PFSK-1 (cell line): Measurements from ENCODE around the gene TMEM72.

Experiments
- FOXP2 ChIP-seq: optimal IDR thresholded peaks from 2 replicates; pipeline ENCODE3; 2011; ENCODE audit warnings: borderline replicate concordance, control low read depth, inconsistent platforms; ENCODE audit not compliant: insufficient read depth; ENCODE audit errors: extremely low read length, extremely low read depth
- POLR2AphosphoS5 ChIP-seq: IDR thresholded peaks from 2 replicates; pipeline ENCODE4 v1.6.1; 2012; ENCODE audit warnings: low read depth, mild to moderate bottlenecking, control low read depth, low read length, moderate library complexity
- REST ChIP-seq, 2 experiments: IDR thresholded peaks; 2 replicates each; pipeline versions ENCODE4 v1.6.1 to v1.8.0; 2011 to 2012; ENCODE audit warnings: low read depth in 2 of 2, low read length in 2 of 2, control low read depth in 1 of 2, inconsistent platforms in 1 of 2, mild to moderate bottlenecking in 1 of 2, moderate library complexity in 1 of 2; ENCODE audit not compliant: insufficient read depth in 1 of 2
- SIN3A ChIP-seq: IDR thresholded peaks from 2 replicates; pipeline ENCODE4 v1.6.1; 2012; ENCODE audit warnings: mild to moderate bottlenecking, low read length, moderate library complexity, borderline replicate concordance; ENCODE audit not compliant: insufficient read depth
- TAF1 ChIP-seq: IDR thresholded peaks from 2 replicates; pipeline ENCODE4 v1.6.1; 2012; ENCODE audit warnings: low read length, control low read depth, borderline replicate concordance; ENCODE audit not compliant: insufficient read depth

Gene TMEM72

DNA sequence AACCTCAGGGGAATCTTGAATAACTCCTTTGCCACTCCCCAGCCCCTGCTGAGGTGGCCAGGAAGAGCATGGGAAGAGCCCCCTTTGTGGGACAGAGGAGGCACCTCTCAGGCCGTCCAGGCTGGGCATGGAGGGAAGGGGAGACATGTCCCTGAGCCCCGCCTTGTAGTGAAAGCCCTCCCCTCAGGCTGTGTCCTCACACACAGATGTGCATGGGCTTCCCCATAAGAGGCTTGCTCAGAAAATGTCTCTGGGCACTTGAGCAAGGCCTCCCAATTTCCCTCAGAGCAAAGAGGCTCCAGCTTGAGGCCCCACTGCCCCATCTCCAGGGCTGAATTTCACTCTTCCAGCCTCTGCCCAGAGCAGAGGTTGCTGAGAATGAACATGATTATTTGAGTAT is 3.8 kb downstream of the TMEM72 start:
- no peak for TF ChIP-seq POLR2AphosphoS5

DNA sequence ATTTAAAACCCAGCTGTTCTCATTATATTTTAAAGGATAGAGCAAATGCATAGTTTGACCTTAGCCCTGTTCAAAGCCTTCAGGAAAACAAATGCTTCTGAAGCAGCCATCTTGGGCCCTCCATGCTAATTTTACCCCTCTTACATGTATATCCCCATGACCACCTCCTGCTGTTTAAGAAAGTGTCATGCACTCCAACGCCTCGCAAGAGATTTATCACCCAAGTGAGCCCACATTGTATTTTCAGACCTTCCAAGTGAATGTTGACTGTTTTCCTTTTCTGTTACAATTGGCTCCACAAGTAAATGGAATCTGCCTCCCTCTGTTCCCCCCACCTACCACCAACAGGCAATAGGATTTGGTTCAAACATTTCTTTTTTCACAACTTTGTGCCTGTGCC is 5.3 kb downstream of the TMEM72 start:
- TF ChIP-seq TAF1 (no peak), REST (IDR thresholded peaks at IDR 0.05; ENCODE audit: insufficient read depth in 1 of 2, low read depth in 2 of 2, low read length in 2 of 2) (no peak), SIN3A (no peak), POLR2AphosphoS5 (no peak), FOXP2 (no peak)

- TF ChIP-seq POLR2AphosphoS5 (no peak), TAF1 (no peak), REST (IDR thresholded peaks at IDR 0.05; ENCODE audit: insufficient read depth in 1 of 2, low read depth in 2 of 2, low read length in 2 of 2) (no peak), SIN3A (no peak), FOXP2 (no peak)
Measured at GRCh38 chr10:44917848-44918247, 6.7 kb downstream of the TMEM72 start.

DNA sequence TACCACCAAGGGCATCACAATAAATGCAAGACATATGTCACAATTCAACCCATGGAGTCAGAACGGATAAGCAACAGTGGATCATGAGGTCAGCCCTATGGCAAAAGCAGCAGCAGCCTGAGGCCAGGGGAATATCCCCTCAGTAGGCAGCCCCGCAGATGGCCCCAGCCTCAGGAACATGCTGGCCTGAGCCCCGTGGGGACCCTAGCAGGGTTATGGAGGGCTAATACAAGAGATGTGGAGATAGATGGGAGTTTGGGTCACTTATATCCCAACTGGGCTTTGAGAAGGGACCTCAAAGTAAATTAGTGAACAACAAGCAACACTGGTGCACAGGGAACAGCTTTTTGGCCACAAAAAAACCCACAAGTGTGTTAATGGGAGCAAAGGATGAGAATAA is 9.1 kb downstream of the TMEM72 start:
- TF ChIP-seq SIN3A, result no peak
- no peak for TF ChIP-seq REST (IDR thresholded peaks at IDR 0.05; ENCODE audit: insufficient read depth in 1 of 2, low read depth in 2 of 2, low read length in 2 of 2)
- no peak for TF ChIP-seq FOXP2
- no peak for TF ChIP-seq POLR2AphosphoS5
- no peak for TF ChIP-seq TAF1

DNA sequence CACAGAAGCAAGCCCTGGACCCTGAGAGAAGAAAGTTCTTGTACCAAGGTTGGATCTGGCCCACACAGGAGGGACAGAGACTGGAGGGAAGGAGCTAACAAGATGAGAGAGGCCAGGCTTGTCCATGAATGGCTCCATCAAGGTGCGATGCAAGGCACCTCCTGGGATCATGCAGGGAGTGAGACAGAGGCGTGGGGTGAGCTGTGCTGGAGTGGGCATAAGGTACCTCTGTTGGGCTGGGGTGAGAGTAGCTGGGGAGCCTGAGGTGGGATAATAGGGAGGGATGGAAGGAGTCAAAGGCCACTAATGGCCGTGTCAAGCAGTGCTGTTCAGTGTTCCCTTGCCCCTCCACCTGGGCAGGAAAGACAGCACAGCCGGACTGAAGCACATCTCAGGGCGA is 9.9 kb downstream of the TMEM72 start:
- TF ChIP-seq TAF1, result no peak
- TF ChIP-seq FOXP2, result no peak
- no peak for TF ChIP-seq SIN3A
- no peak for TF ChIP-seq REST (IDR thresholded peaks at IDR 0.05; ENCODE audit: insufficient read depth in 1 of 2, low read depth in 2 of 2, low read length in 2 of 2)
